GM19328 (cell line): ENCODE measurements around the gene SARM1.

ENCODE experiments used
- ATAC-seq: cut with Tn5 transposase; IDR thresholded peaks from one replicate; pipeline ENCODE4 v1.9.1; 2021; ENCODE audit warnings: mild to moderate bottlenecking, moderate library complexity; ENCODE audit not compliant: unreplicated experiment

Gene SARM1

DNA sequence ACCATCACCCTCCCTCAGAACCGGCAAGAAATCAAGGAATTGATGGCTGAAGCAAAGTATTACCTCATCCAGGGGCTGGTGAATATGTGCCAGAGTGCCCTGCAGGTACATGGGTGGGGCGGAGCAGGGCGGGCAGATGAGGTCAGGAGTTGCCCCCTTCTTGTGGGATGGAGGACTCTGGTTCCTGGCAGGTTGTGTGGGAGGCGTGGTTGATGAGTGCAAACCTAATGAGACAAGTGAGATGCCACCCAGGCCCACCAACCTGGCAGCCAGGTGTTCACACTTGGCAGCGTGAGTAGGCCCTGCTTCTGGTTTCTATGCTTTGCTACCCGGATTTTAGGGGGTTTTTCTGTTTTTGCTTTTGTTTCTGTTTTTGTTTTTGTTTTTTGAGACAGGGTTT lies 31.1 kb upstream of the SARM1 start:
- ATAC-seq, result no peak

DNA sequence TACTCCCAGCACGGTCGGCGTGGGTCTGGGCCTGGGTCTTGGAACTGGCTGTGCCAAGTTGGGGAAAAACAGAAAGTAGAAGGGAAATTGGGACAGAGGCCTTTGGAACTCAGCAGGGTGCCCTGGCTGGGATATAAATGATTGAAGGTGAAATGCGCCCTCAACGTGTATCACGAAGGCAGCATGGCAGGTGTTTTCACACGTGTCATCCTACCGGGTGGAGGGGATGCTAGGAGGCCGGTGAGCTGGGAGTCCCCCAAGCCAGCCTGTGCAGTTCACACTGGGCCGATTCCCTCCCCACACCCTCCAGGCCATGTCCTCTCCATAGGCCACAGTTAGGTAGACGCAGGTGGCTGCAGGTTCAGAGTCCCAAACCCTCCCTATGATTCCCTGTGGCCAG lies 30.0 kb upstream of the SARM1 start:
- ATAC-seq, result no peak

DNA sequence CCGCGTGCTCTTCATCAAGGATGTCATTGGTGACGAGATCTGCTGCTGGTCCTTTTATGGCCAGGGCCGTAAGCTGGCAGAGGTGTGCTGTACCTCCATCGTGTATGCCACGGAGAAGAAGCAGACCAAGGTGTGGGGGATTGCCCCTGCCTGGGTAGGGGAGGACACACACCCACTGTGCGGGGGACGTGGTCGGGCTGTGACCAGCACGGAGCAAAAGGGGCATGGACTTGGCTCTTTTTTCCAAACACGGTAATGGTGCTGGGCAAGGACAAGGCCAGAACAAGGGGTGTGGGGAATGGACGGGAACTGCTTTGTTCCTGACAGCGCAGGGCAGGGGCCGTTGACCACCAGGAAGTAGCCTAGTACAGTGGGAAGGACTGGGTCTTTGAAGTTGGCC lies 29.2 kb upstream of the SARM1 start:
- no peak for ATAC-seq

DNA sequence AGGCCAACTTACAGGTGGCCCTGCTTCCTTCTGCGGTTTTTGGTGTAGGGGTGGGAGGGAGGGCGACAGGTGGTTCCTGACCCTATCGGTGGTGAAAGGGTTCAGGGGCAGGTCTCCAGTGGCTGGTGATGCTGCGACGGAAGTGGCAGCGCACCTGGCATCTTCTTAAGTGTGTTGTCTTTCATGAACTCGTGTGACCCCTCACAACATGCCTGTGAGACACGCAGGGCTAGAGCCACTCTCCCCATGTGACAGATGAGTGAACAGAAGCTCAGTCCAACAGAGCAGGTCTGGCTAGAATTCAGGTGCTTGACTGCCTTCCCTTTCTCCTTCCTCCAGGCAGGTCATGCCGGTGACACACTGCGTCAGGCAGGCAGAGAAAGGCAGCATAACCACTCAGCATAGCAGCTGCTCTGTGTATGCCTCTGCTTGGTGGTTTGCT lies 28.0 kb upstream of the SARM1 start:
- no peak for ATAC-seq

DNA sequence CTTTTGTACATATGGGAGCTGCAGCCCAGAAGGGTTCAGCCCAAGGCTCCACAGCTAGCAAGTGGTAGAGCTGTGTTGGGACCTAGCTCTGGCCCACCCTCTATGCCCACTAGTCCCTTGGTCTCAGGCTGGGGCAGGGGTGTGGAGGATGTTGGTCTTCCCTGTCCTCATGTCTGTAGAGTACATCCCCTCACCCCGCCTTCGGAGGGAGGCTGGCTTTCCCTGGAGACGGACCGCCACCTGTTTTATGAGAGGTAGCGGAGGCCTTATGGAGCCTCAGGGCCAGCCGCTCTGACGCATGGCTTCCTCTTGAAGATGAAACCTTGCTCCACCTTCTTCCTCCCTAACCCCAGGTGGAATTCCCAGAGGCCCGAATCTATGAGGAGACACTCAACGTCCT lies 27.5 kb upstream of the SARM1 start:
- ATAC-seq, result no peak

DNA sequence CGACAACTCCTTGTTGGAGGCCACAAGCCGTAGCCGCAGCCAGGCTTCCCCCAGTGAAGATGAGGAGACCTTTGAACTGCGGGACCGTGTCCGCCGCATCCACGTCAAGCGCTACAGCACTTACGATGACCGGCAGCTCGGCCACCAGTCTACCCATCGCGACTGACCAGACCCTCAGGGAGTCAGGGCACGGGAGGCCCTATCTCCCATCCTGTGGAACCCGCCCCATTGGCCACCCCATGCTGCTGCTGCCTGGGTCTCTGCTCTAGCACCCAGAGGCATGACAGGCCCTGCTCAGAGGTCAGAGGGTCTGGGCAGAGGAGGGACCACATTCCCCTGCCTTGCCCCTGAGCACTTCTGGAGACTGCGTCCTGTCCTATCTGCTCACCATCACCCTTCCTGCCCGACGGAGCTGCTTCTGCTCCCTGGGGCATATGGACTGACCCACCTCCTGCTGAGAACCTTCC lies 27.0 kb upstream of the SARM1 start:
- ATAC-seq, result no peak

DNA sequence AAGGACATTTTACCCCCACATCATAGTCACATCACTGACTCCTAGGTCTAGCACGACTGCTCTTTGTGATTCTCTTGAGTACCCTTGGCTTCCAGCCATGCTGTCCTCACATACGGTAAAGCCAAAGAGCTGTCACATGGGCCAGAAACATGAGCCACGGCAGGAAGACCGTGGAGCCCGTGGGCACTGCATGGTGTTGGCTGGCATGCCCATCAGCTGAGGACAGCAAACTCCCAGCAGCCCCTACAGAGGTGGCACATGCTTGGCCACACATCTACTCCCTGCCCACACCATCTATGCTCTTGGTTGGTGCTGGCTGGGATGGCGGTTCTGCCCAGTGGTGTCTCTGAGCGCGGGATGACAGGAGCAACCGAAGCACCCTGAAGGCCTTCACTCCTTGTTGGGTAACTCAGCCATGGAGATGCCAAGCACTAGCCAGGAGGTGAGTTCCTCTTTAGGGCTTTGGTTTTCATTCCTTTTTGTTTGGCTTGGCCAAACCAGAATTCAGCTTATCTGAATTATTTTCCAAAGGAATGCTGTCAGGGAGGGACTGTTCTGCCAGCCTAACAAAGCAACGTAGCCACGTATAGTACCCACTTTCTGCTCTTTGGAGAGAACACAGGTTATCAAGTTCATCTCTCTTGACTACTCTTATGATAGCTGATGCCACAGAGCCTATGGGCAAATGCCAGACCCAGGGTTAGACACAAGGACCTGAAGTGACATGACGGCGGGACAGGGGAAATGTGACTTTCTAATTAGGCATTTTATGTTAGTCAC lies 25.9 kb upstream of the SARM1 start:
- no peak for ATAC-seq

DNA sequence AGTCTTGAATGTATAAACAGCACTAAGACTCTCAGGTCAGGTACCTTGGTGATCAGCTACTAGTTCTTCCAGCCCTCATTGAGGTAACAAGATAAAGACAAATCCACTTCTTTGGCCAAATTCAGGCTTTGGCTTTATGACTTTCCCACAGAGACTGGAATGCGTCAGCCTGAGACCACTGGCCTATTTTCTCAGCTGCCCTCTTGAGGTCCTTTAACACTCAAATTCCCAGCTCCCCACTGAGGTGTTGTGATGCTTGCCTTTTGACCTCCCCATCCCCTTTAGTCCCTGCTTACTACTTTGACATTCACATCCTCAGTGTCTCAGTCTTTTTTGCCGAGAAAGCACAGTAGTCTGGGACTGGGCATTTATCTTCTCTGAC lies 25.3 kb upstream of the SARM1 start:
- no peak for ATAC-seq

DNA sequence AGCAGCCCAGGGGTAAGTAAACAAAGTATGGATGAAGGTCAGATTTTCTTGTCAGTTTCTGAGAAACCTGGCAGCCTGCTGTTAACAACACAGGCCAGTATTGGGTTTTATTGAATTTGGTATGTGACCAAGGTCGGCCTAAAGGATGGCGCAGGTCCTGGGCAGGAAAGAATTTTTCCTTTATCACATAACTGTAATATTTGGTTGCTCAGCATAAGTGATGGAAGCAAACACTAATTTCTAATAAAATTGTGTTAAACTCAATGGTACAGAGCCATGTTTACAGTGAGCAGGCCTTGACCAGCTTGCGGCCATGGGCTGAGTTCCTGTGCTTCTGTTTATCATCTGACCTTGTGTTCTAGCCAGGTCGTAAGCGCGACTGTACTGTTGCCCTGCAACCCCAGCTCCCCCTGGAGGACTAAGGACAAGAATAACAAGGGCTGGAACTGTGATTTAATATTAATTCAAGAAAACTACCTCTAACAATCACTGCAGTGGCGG lies 24.7 kb upstream of the SARM1 start:
- ATAC-seq, result no peak

DNA sequence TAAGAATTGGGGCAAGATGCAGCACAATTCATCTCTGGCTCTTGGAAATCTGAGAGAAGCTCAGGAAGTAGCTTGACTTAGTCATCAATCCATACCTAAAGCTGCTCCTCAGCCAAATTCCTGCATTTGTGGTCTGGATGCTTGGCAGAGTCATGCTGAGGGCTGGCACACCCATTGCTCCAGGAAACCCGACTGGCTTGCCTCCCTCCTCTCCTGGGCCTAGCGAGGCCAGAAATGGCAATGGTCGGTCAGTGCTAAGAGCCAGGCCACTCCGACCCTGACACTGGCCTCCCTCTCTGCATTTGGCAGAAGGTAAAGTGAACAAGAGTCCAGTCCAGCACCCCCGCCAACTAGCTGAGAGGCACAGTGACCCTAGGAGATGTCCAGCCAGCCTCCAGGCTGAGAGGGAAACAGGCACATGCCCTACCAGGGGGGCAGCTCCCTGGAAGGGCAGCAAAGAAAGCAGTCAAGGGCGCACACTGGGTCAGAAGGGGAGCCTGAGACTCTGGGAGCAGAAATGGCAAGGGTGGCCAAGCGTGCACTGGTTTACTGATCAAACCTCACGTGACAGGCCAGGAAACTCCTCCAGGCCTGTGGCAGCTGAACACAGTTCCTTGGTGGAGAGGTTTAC lies 24.1 kb upstream of the SARM1 start:
- ATAC-seq, result no peak

DNA sequence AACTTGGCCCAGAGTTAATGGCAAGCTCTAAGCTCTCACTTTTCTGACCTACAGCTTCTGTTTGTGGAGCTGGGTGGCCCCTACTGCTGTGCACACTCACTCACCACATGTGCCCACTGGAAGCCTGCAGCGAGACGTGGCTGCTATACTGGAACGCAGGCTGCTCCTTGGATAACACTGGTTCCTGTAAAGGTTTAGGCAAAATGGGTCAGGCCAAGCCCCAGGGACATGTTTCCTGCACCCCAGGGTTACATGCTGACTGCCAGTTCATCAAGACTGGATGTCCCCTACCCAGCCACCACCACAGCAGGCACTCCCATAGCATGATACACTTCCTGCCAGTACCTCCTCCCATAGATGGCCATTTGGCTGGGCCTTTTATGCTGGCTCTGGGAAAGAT lies 22.5 kb upstream of the SARM1 start:
- ATAC-seq, result no peak

DNA sequence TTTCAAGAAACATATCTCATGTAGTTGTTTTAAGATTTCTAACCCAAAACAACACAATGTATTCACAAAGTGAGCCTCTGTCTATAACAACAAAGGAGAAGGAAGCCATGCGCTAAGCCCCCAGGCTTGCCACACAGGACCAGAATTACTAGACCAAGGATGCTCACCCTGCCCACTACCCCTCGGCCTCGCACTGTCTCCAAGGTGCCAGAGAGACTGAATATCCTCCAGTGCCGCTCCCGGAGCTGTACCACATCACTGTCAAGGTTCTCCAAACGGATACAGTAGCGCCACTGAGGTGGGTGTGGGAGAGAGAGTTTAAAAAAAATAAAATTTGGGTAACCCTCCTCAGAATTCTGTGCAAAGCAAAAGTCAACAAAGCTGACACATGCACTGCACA lies 21.2 kb upstream of the SARM1 start:
- ATAC-seq, result no peak

DNA sequence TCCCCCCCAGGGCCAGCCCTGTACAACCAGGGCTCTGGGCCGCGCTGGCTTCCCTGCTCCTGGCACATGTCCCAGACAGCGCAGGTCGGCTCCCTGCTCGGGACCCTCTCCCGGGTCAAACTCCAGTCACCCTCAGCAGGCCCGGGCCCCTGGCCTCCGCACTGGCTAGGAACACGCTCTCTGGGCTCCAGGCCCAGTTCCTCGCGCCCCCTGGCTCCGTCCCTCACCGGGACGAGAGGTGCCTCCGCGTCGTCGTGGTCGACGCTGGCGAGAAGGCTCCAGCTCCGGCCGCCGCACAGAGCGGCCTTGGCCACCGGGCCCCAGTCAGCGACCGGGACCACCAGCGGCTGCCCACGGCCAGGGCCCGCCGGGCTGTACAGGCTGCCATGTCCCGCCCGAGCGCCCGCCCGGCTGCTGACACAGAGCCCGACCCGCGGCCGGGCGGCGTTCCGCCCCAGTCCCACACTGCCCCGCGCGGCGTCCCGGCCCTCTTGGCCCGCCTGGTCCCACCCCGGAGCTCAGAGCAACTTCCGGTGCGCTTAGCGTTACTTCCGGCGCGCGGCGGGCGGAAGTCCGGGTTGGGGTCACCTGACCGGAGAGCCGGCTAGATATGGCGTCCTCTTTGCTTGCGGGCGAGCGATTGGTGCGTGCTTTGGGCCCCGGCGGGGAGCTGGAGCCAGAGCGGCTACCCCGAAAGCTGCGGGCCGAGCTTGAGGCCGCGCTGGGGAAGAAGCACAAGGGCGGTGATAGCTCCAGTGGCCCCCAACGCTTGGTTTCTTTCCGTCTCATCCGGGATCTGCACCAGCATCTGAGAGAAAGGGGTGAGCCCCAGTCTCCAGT lies 14.2 kb upstream of the SARM1 start, which contains the start of gene POLDIP2:
POLDIP2 (minus strand) TSS at position 467 of the 840 bp plus-strand sequence; CDS start at position 388, 79 bp downstream.
- ATAC-seq, result peak; percentile 97

DNA sequence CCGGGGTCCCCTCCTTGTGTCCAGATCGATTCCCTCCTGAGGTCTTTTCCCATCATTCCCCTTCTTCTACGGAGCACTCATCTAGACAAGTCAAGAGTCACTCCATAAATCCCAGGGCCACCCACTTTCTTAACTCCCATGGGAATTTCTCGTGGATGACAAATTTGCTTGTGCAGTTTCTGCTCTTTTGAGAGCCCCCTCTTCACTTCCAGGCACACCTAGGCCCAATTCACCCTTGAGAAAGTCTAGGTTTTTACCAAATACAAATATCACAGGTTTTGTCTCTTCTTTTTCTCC lies 13.6 kb upstream of the SARM1 start:
- no peak for ATAC-seq

DNA sequence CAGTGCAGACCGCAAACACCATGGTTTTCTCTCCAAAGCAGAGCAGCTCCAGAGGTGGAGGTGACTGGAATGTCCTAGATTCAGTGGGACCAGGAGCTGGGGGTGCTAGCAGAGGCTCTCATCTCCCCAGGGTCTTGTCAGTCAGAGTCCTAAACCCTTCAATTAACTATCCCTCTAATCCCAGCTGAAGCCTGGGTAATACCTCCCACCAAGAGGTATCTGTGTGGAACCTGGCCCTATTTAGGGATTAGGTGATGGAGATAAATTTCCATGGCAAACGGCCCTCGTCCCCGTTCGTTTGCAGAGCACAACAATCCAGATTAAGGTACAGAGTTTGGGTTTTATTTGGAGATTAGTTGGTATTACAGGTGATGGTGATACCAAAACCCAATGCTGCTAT lies 8.3 kb upstream of the SARM1 start:
- no peak for ATAC-seq

DNA sequence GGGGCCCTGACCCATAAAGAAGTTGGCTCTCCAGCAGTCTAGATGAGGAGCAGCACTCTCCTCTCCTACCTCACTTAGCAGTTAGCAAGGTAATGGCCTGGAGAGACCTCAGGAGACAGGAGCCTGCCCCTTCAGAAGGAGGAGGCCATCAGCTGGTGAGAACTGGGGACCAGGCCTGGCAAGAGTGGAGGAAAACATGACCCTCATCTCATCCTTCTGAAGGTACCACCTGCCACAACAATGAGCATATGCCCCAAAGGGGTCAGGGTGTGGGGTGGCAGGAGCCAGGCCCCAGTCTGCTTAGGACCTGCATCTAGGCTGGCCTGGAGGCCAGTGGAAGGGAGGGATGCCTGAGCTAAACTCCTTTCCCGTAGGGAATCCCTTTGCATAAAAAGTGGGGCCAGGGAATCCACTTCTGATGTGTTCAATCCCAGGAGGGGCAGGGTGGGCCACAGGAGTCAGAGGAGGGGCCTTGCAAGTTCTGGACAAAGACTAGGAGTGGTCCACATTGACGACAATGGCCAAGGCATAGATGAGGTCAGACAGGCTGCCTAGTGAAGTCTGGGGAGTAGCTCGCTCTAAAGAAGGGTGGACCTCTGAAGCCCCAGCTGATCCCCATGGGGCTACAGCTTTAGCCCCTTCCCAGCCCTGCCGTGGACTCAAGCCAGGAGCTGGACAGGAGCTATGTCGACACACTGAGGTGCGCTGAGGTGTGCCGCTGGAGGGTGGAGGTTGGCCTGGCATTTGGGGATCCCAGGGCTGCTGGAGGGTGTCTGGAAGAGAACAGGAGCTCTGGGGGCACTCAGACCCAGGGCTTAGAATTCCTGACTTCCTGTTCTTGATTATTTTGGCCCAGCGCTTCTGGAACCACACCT lies 7.5 kb upstream of the SARM1 start:
- no peak for ATAC-seq

DNA sequence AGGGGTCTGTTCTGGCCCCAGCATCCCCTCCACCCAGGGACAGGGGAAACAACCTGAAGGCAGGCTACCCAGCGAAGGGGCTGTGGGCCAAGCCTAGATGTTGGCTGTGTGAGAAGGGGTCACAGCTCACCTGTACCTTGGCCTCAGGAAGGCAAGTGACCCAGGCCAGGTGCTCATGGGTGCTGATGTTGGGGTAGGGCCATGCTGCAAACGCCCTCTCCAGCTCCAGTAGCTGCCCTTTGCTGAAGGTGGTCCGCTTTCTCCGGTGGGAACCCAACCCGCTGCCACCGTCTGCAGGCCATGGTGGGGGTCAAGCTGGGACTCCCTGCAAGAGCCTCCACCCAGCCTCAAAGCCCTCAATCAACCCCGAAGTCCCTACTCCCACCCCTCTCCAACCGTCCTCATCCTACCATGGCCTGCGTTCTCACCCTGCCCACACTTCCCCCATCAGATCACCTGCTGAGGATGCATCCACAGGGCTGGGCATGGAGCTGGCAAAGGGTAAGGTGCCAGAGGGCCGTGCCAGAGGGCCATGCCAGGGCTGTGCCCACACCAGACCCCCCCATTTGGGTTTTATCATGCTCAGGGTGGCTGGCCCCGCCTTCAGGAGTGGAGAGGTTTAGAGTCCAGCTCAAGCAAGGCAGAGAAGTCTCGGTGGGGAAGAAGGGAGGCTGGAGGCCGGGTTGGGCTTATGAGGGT lies 6.7 kb upstream of the SARM1 start, which contains the start of gene SEBOX:
SEBOX (minus strand) TSS at position 535 of the 699 bp plus-strand sequence; CDS start at position 487, 48 bp downstream.
- no peak for ATAC-seq

DNA sequence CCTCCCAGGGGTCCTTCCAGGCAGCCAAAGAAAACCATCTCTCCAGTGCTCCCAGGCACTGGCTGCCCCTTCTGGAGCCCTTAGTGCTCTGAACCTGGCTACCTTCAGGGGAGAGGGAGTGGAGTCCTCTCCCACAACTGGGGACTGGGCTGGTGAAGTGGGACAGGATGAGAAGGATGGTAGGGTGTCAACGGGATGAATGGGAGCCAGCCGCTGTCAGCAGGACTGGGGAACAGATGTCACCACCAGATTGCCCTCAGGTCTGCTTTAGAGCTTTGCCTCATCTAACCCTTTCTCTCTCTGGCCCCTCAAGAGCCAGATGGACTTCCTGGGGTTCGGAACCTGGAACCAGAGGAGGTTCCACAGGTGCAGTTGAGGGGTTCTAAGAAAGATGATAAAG lies 6.0 kb upstream of the SARM1 start:
- no peak for ATAC-seq

DNA sequence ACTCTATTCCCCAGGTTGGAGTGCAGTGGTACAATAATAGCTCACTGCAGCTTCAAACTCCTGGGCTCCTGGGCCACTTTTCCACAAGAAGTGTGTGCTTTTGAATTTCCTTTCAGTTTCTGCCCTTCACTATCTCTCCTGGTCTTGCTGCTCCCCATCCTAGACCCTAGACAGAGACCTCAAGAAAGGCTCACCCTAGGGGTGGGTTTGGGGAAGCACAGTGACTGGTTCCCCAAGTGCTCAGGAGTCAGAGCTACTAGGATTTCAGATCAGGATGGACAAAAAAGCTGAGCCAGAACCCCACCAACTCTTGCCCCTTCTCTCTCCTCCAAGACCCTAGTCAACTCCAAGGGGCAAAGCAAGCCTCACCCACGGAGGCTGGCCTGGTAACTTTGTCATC lies 4.9 kb upstream of the SARM1 start:
- ATAC-seq, result no peak
